WTC11 (cell line): ENCODE results near the gene ZBTB20. TPM values are rescaled to one million over a fixed set of nuclear protein-coding genes. Genes with fewer than 3 reads are reported as not detected.

Experiments used
- ATAC-seq: fragments of 200-7000 bp; cut with Tn5 transposase; 2 replicates; pipeline ENCODE4 v1.10.0; 2021; ENCODE audit warnings: mild to moderate bottlenecking, moderate library complexity
- CTCF ChIA-PET: fragments of 300-600 bp; sonication (Branson Sonifier 250); formaldehyde crosslinking; loops from one replicate; lab custom pipeline; 2021; ENCODE audit warnings: antibody characterized with exemption; lab: Charles Lee
- POLR2A ChIA-PET: fragments of 350-600 bp; sonication (Branson Sonifier 250); formaldehyde crosslinking; loops from one replicate; lab custom pipeline; 2021; ENCODE audit warnings: antibody characterized with exemption; lab: Charles Lee
- DNase-seq: peaks from one replicate; pipeline ENCODE4 v3.0.0; 2021; ENCODE audit warnings: low spot score
- H3K27ac Mint-ChIP-seq: 2 replicates; pipeline ENCODE4 v1.8.0; 2021; ENCODE audit warnings: mixed read lengths
- H3K27me3 Mint-ChIP-seq: 2 replicates; pipeline ENCODE4 v1.8.0; 2021; ENCODE audit warnings: low read depth, mild to moderate bottlenecking, moderate library complexity, mixed read lengths
- H3K36me3 Mint-ChIP-seq: 2 replicates; pipeline ENCODE4 v1.8.0; 2021; ENCODE audit warnings: mixed read lengths
- H3K4me1 Mint-ChIP-seq: 2 replicates; pipeline ENCODE4 v1.8.0; 2022; ENCODE audit warnings: mixed read lengths
- H3K4me3 Mint-ChIP-seq: 2 replicates; pipeline ENCODE4 v1.8.0; 2021; ENCODE audit warnings: mild to moderate bottlenecking, moderate library complexity, mixed read lengths
- H3K9me3 Mint-ChIP-seq: 2 replicates; pipeline ENCODE4 v1.8.0; 2021; ENCODE audit warnings: mixed read lengths
- ATF1 ChIP-seq: sonication (generic); formaldehyde crosslinking; IDR thresholded peaks from 2 replicates; pipeline ENCODE4 v1.8.1; 2023; ENCODE audit warnings: mild to moderate bottlenecking, moderate library complexity, missing genetic modification reagents
- ATF6 ChIP-seq: sonication (generic); formaldehyde crosslinking; IDR thresholded peaks from 2 replicates; pipeline ENCODE4 v1.8.1; 2023; ENCODE audit warnings: mild to moderate bottlenecking, missing genetic modification reagents
- CBFB ChIP-seq: sonication (generic); formaldehyde crosslinking; IDR thresholded peaks from 2 replicates; pipeline ENCODE4 v1.8.1; 2022; ENCODE audit warnings: mild to moderate bottlenecking, low read depth, missing genetic modification reagents
- CDX4 ChIP-seq: fragments of 250-450 bp; sonication (Bioruptor Pico); IDR thresholded peaks from 2 replicates; pipeline ENCODE4 v1.9.0; 2021; ENCODE audit warnings: moderate library complexity, mild to moderate bottlenecking, inconsistent platforms, borderline replicate concordance
- CREM ChIP-seq: sonication (generic); formaldehyde crosslinking; IDR thresholded peaks from 2 replicates; pipeline ENCODE4 v1.8.1; 2022; ENCODE audit warnings: mild to moderate bottlenecking, missing genetic modification reagents, moderate library complexity
- CTCF ChIP-seq: fragments of 200-600 bp; IDR thresholded peaks from 2 replicates; pipeline ENCODE4 v1.8.0; 2022; ENCODE audit warnings: antibody characterized with exemption
- EMX1 ChIP-seq: fragments of 250-450 bp; sonication (Bioruptor Pico); IDR thresholded peaks from 2 replicates; pipeline ENCODE4 v1.8.0; 2021; ENCODE audit warnings: mild to moderate bottlenecking
- ERG ChIP-seq: fragments of 250-450 bp; sonication (Bioruptor Pico); IDR thresholded peaks from 2 replicates; pipeline ENCODE4 v1.8.0; 2021; ENCODE audit warnings: mild to moderate bottlenecking
- FOXP4 ChIP-seq: sonication (generic); formaldehyde crosslinking; IDR thresholded peaks from 2 replicates; pipeline ENCODE4 v1.8.0; 2022; ENCODE audit warnings: mild to moderate bottlenecking, missing genetic modification reagents
- GABPB1 ChIP-seq: sonication (generic); formaldehyde crosslinking; IDR thresholded peaks from 2 replicates; pipeline ENCODE4 v1.8.1; 2023; ENCODE audit warnings: mild to moderate bottlenecking, missing genetic modification reagents
- GRHL2 ChIP-seq: fragments of 250-450 bp; sonication (Bioruptor Pico); IDR thresholded peaks from 2 replicates; pipeline ENCODE4 v1.8.0; 2022; ENCODE audit warnings: mild to moderate bottlenecking, moderate library complexity; ENCODE audit not compliant: insufficient replicate concordance, severe bottlenecking
- HMGA2 ChIP-seq: fragments of 250-450 bp; sonication (Bioruptor Pico); IDR thresholded peaks from 2 replicates; pipeline ENCODE4 v1.4.0; 2021; ENCODE audit warnings: mild to moderate bottlenecking, moderate library complexity
- KAT7 ChIP-seq: sonication (generic); formaldehyde crosslinking; IDR thresholded peaks from 2 replicates; pipeline ENCODE4 v1.8.1; 2023; ENCODE audit warnings: missing genetic modification reagents, mild to moderate bottlenecking, borderline replicate concordance
- MXD4 ChIP-seq: fragments of 250-450 bp; sonication (Bioruptor Pico); IDR thresholded peaks from 2 replicates; pipeline ENCODE4 v1.8.0; 2021; ENCODE audit warnings: mild to moderate bottlenecking, moderate library complexity, borderline replicate concordance
- PREB ChIP-seq: sonication (generic); formaldehyde crosslinking; IDR thresholded peaks from 2 replicates; pipeline ENCODE4 v1.8.1; 2022; ENCODE audit warnings: mild to moderate bottlenecking, missing genetic modification reagents, moderate library complexity, borderline replicate concordance
- SMAD3 ChIP-seq: sonication (generic); formaldehyde crosslinking; IDR thresholded peaks from 2 replicates; pipeline ENCODE4 v1.8.0; 2022; ENCODE audit warnings: missing genetic modification reagents, mild to moderate bottlenecking, borderline replicate concordance
- ZNF138 ChIP-seq: sonication (generic); formaldehyde crosslinking; conservative IDR thresholded peaks from 2 replicates; pipeline ENCODE4 v1.8.1; 2022; ENCODE audit warnings: mild to moderate bottlenecking, moderate library complexity, missing genetic modification reagents
- ZNF416 ChIP-seq: fragments of 250-450 bp; sonication (Bioruptor Pico); IDR thresholded peaks from 2 replicates; pipeline ENCODE4 v1.9.0; 2021; ENCODE audit warnings: mild to moderate bottlenecking, inconsistent platforms
- ZNF532 ChIP-seq: fragments of 250-450 bp; sonication (Bioruptor Pico); IDR thresholded peaks from 2 replicates; pipeline ENCODE4 v1.9.0; 2021; ENCODE audit warnings: mild to moderate bottlenecking, borderline replicate concordance
- total RNA-seq: library from RNA; stranded (reverse); gene quantifications from 3 replicates; pipeline ENCODE4 v1.2.3, GENCODE V29; 2021

The ZBTB20 gene
- total RNA-seq, 1 experiment from 2014 or later: 1.5 TPM

GRCh38 chr3:114721209-114721608 lies 425.9 kb downstream of the ZBTB20 start:
- ChIA-PET POLR2A (no interaction called here), CTCF (no interaction called here)
- TF ChIP-seq EMX1 (CRISPR knock-in tag) (no peak), GRHL2 (no peak)
- Mint-ChIP-seq H3K27me3 (no peaks in the 10 kb centered on the region), H3K27ac (no peak overlapping the region), H3K4me1 (no peaks in the 10 kb centered on the region), H3K9me3 (no peaks in the 10 kb centered on the region), H3K36me3 (no peaks in the 10 kb centered on the region), H3K4me3 (no peak overlapping the region)
- ATAC-seq: no peak
- no peak for DNase-seq

- ChIA-PET POLR2A (no interaction called here), CTCF (no interaction called here)
- ATAC-seq (no peak), DNase-seq (no peak)
- Mint-ChIP-seq H3K36me3 (no peaks in the 10 kb centered on the region), H3K4me1 (peaks cover 13% of the 10 kb centered on the region), H3K27ac (no peak overlapping the region), H3K9me3 (no peaks in the 10 kb centered on the region), H3K4me3 (no peak overlapping the region), H3K27me3 (no peaks in the 10 kb centered on the region)
- TF ChIP-seq MXD4 (CRISPR knock-in tag) (no peak), CBFB (CRISPR knock-in tag) (no peak), CDX4 (CRISPR knock-in tag) (no peak), GABPB1 (CRISPR knock-in tag) (no peak), ZNF532 (no peak), HMGA2 (CRISPR knock-in tag) (no peak), SMAD3 (CRISPR knock-in tag) (no peak), KAT7 (CRISPR knock-in tag) (no peak), ZNF416 (CRISPR knock-in tag) (no peak)
Measured at GRCh38 chr3:114718898-114719210, 428.2 kb downstream of the ZBTB20 start.

GRCh38 chr3:114718071-114718897 lies 428.8 kb downstream of the ZBTB20 start:
- ATAC-seq (no peak), DNase-seq (no peak)
- no peaks in the 10 kb centered on the region for H3K27me3 Mint-ChIP-seq
- ChIA-PET POLR2A (no interaction called here), CTCF (no interaction called here)
- no peaks in the 10 kb centered on the region for H3K9me3 Mint-ChIP-seq
- TF ChIP-seq ZNF138 (CRISPR knock-in tag) (no peak), CTCF (no peak), CREM (CRISPR knock-in tag) (no peak), FOXP4 (CRISPR knock-in tag) (no peak), ATF6 (no peak), ERG (CRISPR knock-in tag) (no peak), PREB (CRISPR knock-in tag) (no peak), ATF1 (CRISPR knock-in tag) (no peak)
- H3K4me1 Mint-ChIP-seq: peaks cover 15% of the 10 kb centered on the region
- H3K36me3 Mint-ChIP-seq: no peaks in the 10 kb centered on the region
- no peak overlapping the region for H3K4me3 Mint-ChIP-seq
- H3K27ac Mint-ChIP-seq: no peak overlapping the region
